ENCODE measurements around the gene SVIP. TPM values are rescaled to one million over a fixed set of nuclear protein-coding genes. Genes with fewer than 3 reads are reported as not detected.

SVIP gene
- total RNA-seq, 3 donors from 2014 or later = 20.2 to 23.0 (median 22.0) TPM

DNA sequence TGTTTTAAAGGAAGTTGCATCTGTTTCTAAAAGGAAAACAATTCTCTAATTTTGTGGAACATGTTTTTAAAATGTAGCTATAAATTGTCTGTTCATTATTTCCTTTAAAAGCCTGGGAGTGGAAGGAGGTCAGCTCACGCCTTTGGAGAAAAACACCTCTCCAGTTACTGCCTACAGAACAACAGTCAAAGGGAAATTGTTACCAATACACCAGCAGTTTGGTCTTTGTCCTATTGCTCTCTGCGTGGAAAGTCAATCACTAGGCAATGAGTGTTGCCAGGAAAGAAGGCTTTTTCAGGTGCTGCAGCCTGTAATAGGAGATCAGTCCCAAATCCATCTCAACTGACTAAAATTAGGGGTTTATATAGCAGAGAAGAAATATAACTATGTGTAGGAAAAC, 22.2 kb downstream of the SVIP start:
- peaks cover 6% of the 10 kb centered on the region for H3K9me3 ChIP-seq
- H3K4me1 ChIP-seq (ENCODE audit: low read depth) = no peaks in the 10 kb centered on the region
- H3K4me3 ChIP-seq = no peak overlapping the region
- intact Hi-C loops (cut with DNase I, micrococcal nuclease) = no loop called here
- TF ChIP-seq, protein P1, sequence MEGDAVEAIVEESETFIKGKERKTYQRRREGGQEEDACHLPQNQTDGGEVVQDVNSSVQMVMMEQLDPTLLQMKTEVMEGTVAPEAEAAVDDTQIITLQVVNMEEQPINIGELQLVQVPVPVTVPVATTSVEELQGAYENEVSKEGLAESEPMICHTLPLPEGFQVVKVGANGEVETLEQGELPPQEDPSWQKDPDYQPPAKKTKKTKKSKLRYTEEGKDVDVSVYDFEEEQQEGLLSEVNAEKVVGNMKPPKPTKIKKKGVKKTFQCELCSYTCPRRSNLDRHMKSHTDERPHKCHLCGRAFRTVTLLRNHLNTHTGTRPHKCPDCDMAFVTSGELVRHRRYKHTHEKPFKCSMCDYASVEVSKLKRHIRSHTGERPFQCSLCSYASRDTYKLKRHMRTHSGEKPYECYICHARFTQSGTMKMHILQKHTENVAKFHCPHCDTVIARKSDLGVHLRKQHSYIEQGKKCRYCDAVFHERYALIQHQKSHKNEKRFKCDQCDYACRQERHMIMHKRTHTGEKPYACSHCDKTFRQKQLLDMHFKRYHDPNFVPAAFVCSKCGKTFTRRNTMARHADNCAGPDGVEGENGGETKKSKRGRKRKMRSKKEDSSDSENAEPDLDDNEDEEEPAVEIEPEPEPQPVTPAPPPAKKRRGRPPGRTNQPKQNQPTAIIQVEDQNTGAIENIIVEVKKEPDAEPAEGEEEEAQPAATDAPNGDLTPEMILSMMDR (IDR thresholded peaks at IDR 0.05) = no peak
- DNase-seq (no peak), ATAC-seq (no peak)
- H3K36me3 ChIP-seq (ENCODE audit: low read depth) = no peaks in the 10 kb centered on the region

DNA sequence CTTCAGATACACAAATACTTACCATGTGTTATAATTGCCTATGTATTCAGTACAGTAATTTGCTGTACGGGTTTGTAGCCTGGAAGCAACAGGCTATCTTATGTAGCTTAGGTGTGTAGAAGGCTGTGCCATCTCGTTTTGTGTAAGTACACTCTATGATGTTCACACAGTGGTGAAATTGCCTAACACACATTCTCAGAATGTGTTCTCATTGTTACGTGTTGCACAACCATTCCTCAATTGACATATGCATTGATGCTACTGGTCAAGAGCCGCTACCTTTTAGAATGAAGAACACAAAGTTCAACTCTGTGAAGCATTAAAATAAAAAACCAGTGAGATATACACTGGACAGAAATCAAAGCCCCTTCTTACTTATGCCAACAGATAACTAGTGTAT, 26.7 kb downstream of the SVIP start:
- Histone ChIP-seq H3K36me3 (ENCODE audit: low read depth) (no peaks in the 10 kb centered on the region), H3K9me3 (no peaks in the 10 kb centered on the region), H3K4me1 (ENCODE audit: low read depth) (no peaks in the 10 kb centered on the region), H3K4me3 (no peak overlapping the region)
- DNase-seq (no peak), ATAC-seq (no peak)
- intact Hi-C loops (cut with DNase I, micrococcal nuclease) = no loop called here
- TF ChIP-seq, protein P1 (IDR thresholded peaks at IDR 0.05) = no peak

DNA sequence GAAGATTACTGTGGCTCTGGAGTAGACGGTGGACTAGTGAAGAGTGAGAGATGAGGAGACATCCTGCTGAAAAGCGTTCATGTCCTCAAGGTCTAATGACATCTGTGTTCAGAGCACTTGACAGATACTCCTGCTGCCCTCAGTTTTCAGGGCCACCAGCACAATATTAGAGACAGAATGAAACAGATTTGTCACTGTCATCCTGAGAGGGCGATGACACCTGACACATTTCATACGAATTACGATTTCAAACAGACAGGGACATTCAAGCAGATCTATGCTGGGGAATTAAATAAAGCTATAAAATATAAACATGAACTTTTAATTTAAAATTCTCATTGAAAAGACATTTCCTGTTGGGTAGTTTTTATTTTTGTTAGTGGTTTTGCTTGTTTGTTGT, 29.1 kb downstream of the SVIP start:
- DNase-seq = no peak
- intact Hi-C loops (cut with DNase I, micrococcal nuclease) = no loop called here
- Histone ChIP-seq H3K36me3 (ENCODE audit: low read depth) (no peaks in the 10 kb centered on the region), H3K4me1 (ENCODE audit: low read depth) (no peaks in the 10 kb centered on the region), H3K4me3 (no peak overlapping the region), H3K9me3 (no peaks in the 10 kb centered on the region)
- TF ChIP-seq, protein P1 (IDR thresholded peaks at IDR 0.05) = no peak
- ATAC-seq = no peak

DNA sequence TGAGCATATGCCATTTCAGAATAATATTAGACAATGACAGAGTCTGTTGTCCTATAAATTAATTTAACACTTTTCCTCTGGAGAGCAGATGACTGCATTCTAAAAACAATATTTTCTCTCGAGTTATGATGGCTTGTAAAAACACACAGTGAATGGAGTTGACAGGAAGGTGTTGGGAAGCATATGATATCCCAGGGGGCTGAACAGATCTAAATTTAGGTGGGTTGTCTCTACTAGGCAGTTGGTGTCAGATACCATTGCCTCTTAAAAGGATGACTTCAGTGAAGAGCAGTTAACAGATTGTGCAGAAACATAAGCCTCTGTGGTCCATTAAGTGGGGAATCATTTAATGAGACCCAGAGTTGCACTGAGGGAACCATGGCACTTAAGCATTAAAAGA, 30.7 kb downstream of the SVIP start:
- Histone ChIP-seq H3K4me1 (ENCODE audit: low read depth) (no peaks in the 10 kb centered on the region), H3K36me3 (ENCODE audit: low read depth) (no peaks in the 10 kb centered on the region), H3K4me3 (no peak overlapping the region), H3K9me3 (no peaks in the 10 kb centered on the region)
- intact Hi-C loops (cut with DNase I, micrococcal nuclease) = no loop called here
- TF ChIP-seq, protein P1 (IDR thresholded peaks at IDR 0.05) = no peak
- no peak for DNase-seq
- ATAC-seq = no peak

DNA sequence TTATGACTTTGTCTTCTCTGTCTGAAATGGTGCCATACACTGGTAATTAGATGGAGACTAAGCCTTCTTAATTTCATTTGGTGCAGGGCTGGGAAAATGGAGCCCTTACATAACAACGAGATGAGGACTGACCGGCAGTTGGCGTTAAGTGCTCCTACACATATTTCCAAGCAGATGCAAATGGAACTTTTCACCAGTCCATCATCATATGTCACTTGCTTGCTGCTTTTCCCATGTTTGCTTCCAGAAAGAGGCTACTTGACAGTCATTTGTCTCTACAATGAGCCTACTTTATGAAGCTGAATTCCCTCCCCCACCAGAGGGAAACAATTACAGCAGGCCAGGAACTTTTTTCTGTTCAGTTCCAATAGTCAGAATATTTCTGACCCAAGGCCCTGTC, 32.6 kb downstream of the SVIP start:
- no peaks in the 10 kb centered on the region for H3K36me3 ChIP-seq (ENCODE audit: low read depth)
- no peak for ATAC-seq
- no peak for DNase-seq
- H3K4me3 ChIP-seq = no peak overlapping the region
- no peaks in the 10 kb centered on the region for H3K9me3 ChIP-seq
- intact Hi-C loops (cut with DNase I, micrococcal nuclease) = no loop called here
- TF ChIP-seq, protein P1 (IDR thresholded peaks at IDR 0.05) = no peak
- H3K4me1 ChIP-seq (ENCODE audit: low read depth) = no peaks in the 10 kb centered on the region

DNA sequence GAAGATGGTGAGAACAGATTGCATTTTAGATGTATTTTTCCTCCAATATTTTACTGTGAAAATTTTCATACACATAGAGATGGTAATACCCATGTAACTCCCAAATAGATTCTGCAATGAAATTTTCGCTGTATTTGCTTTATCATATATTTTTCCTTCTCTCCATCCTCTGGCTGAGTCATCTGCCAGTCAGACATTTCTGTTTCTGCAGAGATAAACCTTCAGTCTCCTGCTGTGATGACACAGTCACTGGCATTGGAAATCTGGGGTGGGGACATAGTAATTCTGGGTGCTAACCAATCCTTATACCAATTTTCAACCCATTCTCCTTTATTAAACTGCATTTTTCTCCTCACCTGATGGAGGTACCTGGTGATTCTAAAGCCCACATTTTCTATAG, 33.7 kb downstream of the SVIP start:
- Histone ChIP-seq H3K9me3 (no peaks in the 10 kb centered on the region), H3K36me3 (ENCODE audit: low read depth) (no peaks in the 10 kb centered on the region), H3K4me1 (ENCODE audit: low read depth) (no peaks in the 10 kb centered on the region), H3K4me3 (no peak overlapping the region)
- ATAC-seq (no peak), DNase-seq (no peak)
- intact Hi-C loops (cut with DNase I, micrococcal nuclease) = no loop called here
- TF ChIP-seq, protein P1 (IDR thresholded peaks at IDR 0.05) = no peak

Data from mucosa of descending colon (tissue), 3 donors.